CD4-positive, alpha-beta T cell (primary cell): ENCODE results near the gene BRF1. TPM values are rescaled to one million over a fixed set of nuclear protein-coding genes. Genes with fewer than 3 reads are reported as not detected.

Source experiments
- ATAC-seq: fragments of 200-7000 bp; cut with Tn5 transposase; one replicate; pipeline ENCODE4 v1.10.0; 2022; ENCODE audit warnings: mild to moderate bottlenecking; ENCODE audit not compliant: poor library complexity
- CTCF ChIA-PET: fragments of 350-600 bp; sonication (Branson Sonifier 250); formaldehyde crosslinking; loops from one replicate; lab custom pipeline; 2021; ENCODE audit warnings: antibody characterized with exemption, inconsistent platforms; lab: Charles Lee
- POLR2A ChIA-PET: fragments of 350-600 bp; sonication (Branson Sonifier 250); formaldehyde crosslinking; loops from one replicate; lab custom pipeline; 2021; ENCODE audit warnings: antibody characterized with exemption, inconsistent platforms; lab: Charles Lee
- DNase-seq, 14 experiments: peaks; one replicate each; pipeline ENCODE4 v3.0.0-alpha.2; 2013 to 2020; ENCODE audit warnings: mixed read lengths in 2 of 14
- H3K27ac ChIP-seq, 2 donors: one replicate each; pipeline versions ENCODE4 v1.5.1 to v1.7.0; 2013; ENCODE audit warnings: low read length in 2 of 2, low read depth in 1 of 2, mild to moderate bottlenecking in 1 of 2
- H3K27me3 ChIP-seq, 2 experiments: 1 replicate in 1 of 2; 2 replicates in 1 of 2; pipeline versions ENCODE4 v1.6.1 to v1.7.0; 2013; ENCODE audit warnings: low read length in 2 of 2, control low read depth in 1 of 2, mild to moderate bottlenecking in 1 of 2, moderate library complexity in 1 of 2; ENCODE audit not compliant: insufficient read depth in 2 of 2, control insufficient read depth in 1 of 2
- H3K36me3 ChIP-seq: one replicate; pipeline ENCODE4 v1.6.1; 2013; ENCODE audit warnings: low read length, control low read depth; ENCODE audit not compliant: insufficient read depth
- H3K4me1 ChIP-seq: one replicate; pipeline ENCODE4 v1.6.1; 2013; ENCODE audit warnings: low read length, control low read depth; ENCODE audit not compliant: insufficient read depth
- H3K4me3 ChIP-seq: one replicate; pipeline ENCODE4 v1.5.1; 2013; ENCODE audit warnings: mild to moderate bottlenecking, low read length, moderate library complexity
- H3K9me3 ChIP-seq, 2 experiments: 1 replicate in 1 of 2; 2 replicates in 1 of 2; pipeline versions ENCODE4 v1.6.1 to v1.7.0; 2013; ENCODE audit warnings: low read length in 2 of 2, mild to moderate bottlenecking in 2 of 2, control low read depth in 1 of 2, moderate library complexity in 1 of 2; ENCODE audit not compliant: control insufficient read depth in 1 of 2, insufficient read depth in 1 of 2
- H3K27ac Mint-ChIP-seq: one replicate; pipeline ENCODE4 v1.8.0; 2020; ENCODE audit warnings: mixed read lengths
- H3K27me3 Mint-ChIP-seq: one replicate; pipeline ENCODE4 v1.8.0; 2021; ENCODE audit warnings: mixed read lengths
- H3K36me3 Mint-ChIP-seq: one replicate; pipeline ENCODE4 v1.8.0; 2021; ENCODE audit warnings: low read depth, mixed read lengths
- H3K4me1 Mint-ChIP-seq: one replicate; pipeline ENCODE4 v1.8.0; 2021; ENCODE audit warnings: low read depth, mixed read lengths
- H3K4me3 Mint-ChIP-seq: one replicate; pipeline ENCODE4 v1.8.0; 2020; ENCODE audit warnings: mild to moderate bottlenecking, mixed read lengths
- H3K9me3 Mint-ChIP-seq: one replicate; pipeline ENCODE4 v1.8.0; 2020; ENCODE audit warnings: mixed read lengths
- CTCF ChIP-seq: fragments of 200-600 bp; IDR thresholded peaks from one replicate; pipeline ENCODE4 v1.8.0; 2022; ENCODE audit warnings: antibody characterized with exemption, mild to moderate bottlenecking
- intact Hi-C, 2 experiments: fragments of 100-400 bp; cut with DNase I in 1 of 2; cut with micrococcal nuclease in 1 of 2; formaldehyde crosslinking; loops; one replicate each; pipeline versions ENCODE4 v1.15.1 to v1.9.0; 2023 to 2025; cut with DNase I, micrococcal nuclease
- total RNA-seq, 174 experiments: library from RNA in 2 of 174; stranded (reverse) in 2 of 174; gene quantifications; one replicate each; pipeline ENCODE4 v1.2.3 and lab custom pipeline; 2021 to 2026

The BRF1 gene
- total RNA-seq, 2 experiments from 2014 or later, result 77.4 to 77.7 TPM

DNA sequence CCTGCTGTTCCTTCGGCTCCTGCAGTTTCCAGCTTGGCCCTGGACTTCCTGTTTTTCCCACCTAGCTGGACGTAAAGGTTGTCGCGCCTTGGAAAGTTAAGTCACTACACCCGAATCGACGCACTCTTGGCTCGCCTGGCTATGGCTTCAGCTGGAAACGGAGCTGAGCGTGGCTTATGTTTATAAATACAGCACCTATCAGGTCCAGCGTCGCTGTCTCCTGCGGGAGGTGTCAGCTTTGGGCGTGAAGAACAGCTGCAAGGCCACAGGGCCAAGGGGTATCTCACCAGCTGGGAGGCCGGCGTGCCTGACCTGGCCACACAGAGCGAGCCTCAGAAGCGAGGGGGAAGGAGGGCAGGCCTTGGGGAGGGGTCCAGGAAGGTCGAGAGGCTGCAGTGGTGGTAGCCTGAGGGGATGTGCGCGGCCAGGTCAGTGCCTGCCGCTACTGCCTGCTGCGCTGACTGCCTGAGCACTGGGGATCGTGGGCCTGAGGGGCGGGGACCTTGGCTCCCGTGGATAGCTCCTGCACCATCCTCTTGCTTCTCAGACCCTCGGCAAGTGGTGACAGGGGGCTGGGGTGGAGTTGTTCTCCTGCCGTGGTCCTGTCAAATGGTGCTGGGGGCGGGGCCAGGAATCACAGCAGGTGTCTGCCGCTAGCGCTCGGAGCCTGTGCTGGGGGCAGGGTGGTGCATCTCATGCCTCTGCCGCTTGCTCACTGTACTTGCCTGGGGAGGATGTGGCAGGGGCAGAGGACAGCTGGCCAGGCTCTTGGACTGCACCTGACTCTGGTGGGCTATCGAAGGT, 26.3 kb upstream of the BRF1 start:
- POLR2A ChIA-PET, result no interaction called here
- intact Hi-C loops, result no loop called here
- Mint-ChIP-seq H3K4me3 (no peak overlapping the region), H3K4me1 (peaks cover 42% of the 10 kb centered on the region), H3K27me3 (no peaks in the 10 kb centered on the region), H3K36me3 (no peaks in the 10 kb centered on the region), H3K9me3 (no peaks in the 10 kb centered on the region), H3K27ac (no peak overlapping the region)
- H3K9me3 ChIP-seq, result no peaks in the 10 kb centered on the region
- H3K4me3 ChIP-seq, result no peak overlapping the region
- no peak for DNase-seq
- CTCF ChIA-PET, result no interaction called here
- no peaks in the 10 kb centered on the region for H3K36me3 ChIP-seq
- no peaks in the 10 kb centered on the region for H3K27me3 ChIP-seq
- H3K4me1 ChIP-seq, result peaks cover 28% of the 10 kb centered on the region
- TF ChIP-seq CTCF, result no peak
- H3K27ac ChIP-seq, result no peak overlapping the region
- ATAC-seq, result no peak

DNA sequence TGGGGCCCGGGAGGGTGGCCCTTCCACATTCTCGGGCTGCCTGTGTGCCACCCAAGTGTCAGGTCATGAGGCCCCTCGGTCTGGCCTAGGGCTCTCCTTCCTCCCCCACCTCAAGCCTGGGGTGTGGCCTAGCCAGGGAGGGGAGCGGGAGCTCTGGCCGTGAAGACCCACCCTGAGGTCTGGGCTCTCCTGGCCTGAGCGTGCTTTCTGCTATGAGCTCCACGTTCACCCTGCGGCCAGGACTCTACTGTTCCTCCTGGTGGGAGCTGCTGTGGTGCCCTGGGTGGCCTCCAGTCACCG, 25.7 kb upstream of the BRF1 start:
- CTCF ChIA-PET, result no interaction called here

GRCh38 chr14:105325716-105326567, 25.1 kb upstream of the BRF1 start:
- H3K9me3 Mint-ChIP-seq, result no peaks in the 10 kb centered on the region
- peaks cover 32% of the 10 kb centered on the region for H3K4me1 Mint-ChIP-seq
- ATAC-seq (no peak), DNase-seq (no peak)
- Histone ChIP-seq H3K36me3 (no peaks in the 10 kb centered on the region), H3K27ac (no peak overlapping the region), H3K9me3 (no peaks in the 10 kb centered on the region), H3K4me3 (no peak overlapping the region), H3K4me1 (peaks cover 17% of the 10 kb centered on the region), H3K27me3 (no peaks in the 10 kb centered on the region)
- CTCF ChIA-PET, result no interaction called here
- no peaks in the 10 kb centered on the region for H3K36me3 Mint-ChIP-seq
- POLR2A ChIA-PET, result interaction anchor here (1.0 kb wide), 1 partner anchor 11 kb away, joined by 3 read pairs; the partner anchor contains the start of gene PACS2
- intact Hi-C loops, result no loop called here
- no peak for TF ChIP-seq CTCF
- no peak overlapping the region for H3K4me3 Mint-ChIP-seq
- H3K27me3 Mint-ChIP-seq, result no peaks in the 10 kb centered on the region
- H3K27ac Mint-ChIP-seq, result no peak overlapping the region

More for the DNA sequence above, 25.7 kb upstream of the BRF1 start:
- Histone ChIP-seq H3K9me3 (no peaks in the 10 kb centered on the region), H3K4me1 (peaks cover 23% of the 10 kb centered on the region), H3K4me3 (no peak overlapping the region), H3K27ac (no peak overlapping the region), H3K36me3 (no peaks in the 10 kb centered on the region), H3K27me3 (no peaks in the 10 kb centered on the region)
- Mint-ChIP-seq H3K4me3 (no peak overlapping the region), H3K27ac (no peak overlapping the region), H3K9me3 (no peaks in the 10 kb centered on the region), H3K4me1 (peaks cover 36% of the 10 kb centered on the region), H3K27me3 (no peaks in the 10 kb centered on the region), H3K36me3 (no peaks in the 10 kb centered on the region)
- ATAC-seq, result no peak
- intact Hi-C loops, result no loop called here
- TF ChIP-seq CTCF, result no peak
- POLR2A ChIA-PET, result interaction anchor here (1.0 kb wide), 1 partner anchor 12 kb away, joined by 3 read pairs; the partner anchor contains the start of gene PACS2
- DNase-seq, result no peak
